ENCODE data around the gene CEP57.
"Not testable (repeated sequence)": the region's sequence is repeated elsewhere in the genome, so short reads cannot be mapped to it uniquely, and the experiment has no call there.

CEP57 gene

GRCh38 chr11:95863486-95864140 is 73.3 kb downstream of the CEP57 start:
- TF ChIP-seq CTCF (IDR thresholded peaks at IDR 0.05; ENCODE audit: low read depth, low read length) = no peak
- no peak overlapping the region for H3K4me3 ChIP-seq (ENCODE audit: low read depth, low read length)

GRCh38 chr11:95867105-95867504 is 76.8 kb downstream of the CEP57 start:
- no peak for TF ChIP-seq CTCF (IDR thresholded peaks at IDR 0.05; ENCODE audit: low read depth, low read length)

GRCh38 chr11:95870877-95871276 is 80.6 kb downstream of the CEP57 start:
- not testable (repeated sequence) for H3K4me3 ChIP-seq (ENCODE audit: low read depth, low read length)

More at GRCh38 chr11:95867105-95867504, 76.8 kb downstream of the CEP57 start:
- no peak overlapping the region for H3K4me3 ChIP-seq (ENCODE audit: low read depth, low read length)

- no peak for TF ChIP-seq CTCF (IDR thresholded peaks at IDR 0.05; ENCODE audit: low read depth, low read length)
- H3K4me3 ChIP-seq (ENCODE audit: low read depth, low read length) = no peak overlapping the region
These were observed 87.0 kb downstream of the CEP57 start for GRCh38 chr11:95877291-95877690.

Measured in WI38 (cell line).